HG03103 (cell line): ENCODE results near the gene KRTAP21-3.
"Not testable (repeated sequence)": the region's sequence is repeated elsewhere in the genome, so short reads cannot be mapped to it uniquely, and the experiment has no call there.

Experiments
- ATAC-seq: cut with Tn5 transposase; IDR thresholded peaks from one replicate; pipeline ENCODE4 v1.9.1; 2021; ENCODE audit warnings: low read depth; ENCODE audit not compliant: unreplicated experiment

Gene KRTAP21-3

GRCh38 chr21:30718239-30718909, at the start of gene KRTAP21-3:
Gene KRTAP21-3 (minus strand): TSS chr21:30718777. CDS start chr21:30718759, 18 bp downstream.
- no peak for ATAC-seq

- ATAC-seq, result no peak
These were observed 42.2 kb upstream of the KRTAP21-3 start for GRCh38 chr21:30760776-30761175.

DNA sequence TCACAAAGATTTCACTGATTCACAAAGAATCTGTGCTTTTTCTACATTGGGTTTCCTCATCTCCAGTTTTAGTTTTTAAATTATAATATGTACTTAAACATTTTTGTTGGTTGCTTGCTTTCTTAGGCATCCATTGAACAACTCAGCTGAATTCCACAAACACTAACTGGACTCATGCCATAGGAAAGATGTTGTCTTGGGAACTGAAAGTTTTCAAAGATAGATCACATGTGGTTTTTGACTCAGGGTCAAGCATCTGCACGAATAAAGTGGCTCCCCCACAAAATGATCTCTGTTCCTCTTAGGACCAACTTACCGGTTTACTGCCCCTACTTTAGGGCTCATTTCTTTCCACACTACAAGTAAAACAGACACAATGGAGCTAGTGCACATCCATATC, 39.7 kb upstream of the KRTAP21-3 start:
- no peak for ATAC-seq

DNA sequence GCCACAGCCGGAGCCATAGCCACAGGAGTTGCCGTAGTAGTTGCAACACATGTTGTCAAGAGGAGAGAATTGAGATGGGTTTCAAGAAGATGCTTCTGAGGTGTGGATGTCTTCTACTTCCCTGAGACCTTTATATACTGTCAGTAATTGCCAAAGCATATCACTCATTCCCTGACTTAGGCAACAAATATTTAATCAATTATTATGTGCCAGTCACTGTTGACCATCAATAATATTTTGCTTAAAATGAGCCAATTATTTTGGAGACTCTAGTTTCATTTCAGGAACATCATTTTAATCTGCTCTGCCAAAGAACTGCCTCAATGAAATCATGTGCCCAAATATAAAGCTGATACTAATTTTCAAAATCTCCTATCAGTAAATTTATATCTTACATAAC, 36.8 kb upstream of the KRTAP21-3 start, which contains the start of gene KRTAP21-1:
Gene KRTAP21-1, minus strand, starts transcription at position 101 of the 400 bp plus-strand sequence. Its CDS starts 50 bp downstream, at position 51.
- ATAC-seq, result not testable (repeated sequence)

DNA sequence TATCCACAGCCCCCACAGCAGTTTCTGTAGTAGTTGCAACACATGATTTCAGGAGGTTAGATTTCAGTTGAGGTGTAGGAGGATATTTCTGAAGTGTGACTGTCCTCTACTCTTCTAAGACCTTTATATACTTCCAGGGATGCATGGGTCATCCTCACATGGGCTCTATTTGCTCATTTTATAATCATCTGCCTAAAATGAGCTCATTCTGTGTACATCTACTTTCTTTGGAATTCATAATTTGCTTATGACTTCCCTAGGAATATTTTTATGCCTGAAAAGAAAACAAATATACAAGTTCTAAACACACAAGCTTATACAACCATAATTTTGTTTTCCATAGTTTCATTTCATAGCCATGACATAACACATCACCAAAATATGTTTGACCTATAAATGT, 28.6 kb upstream of the KRTAP21-3 start, which contains the start of gene KRTAP21-2:
Gene KRTAP21-2, minus strand, starts transcription at position 101 of the 400 bp plus-strand sequence. Its CDS starts 57 bp downstream, at position 44.
- ATAC-seq, result no peak

DNA sequence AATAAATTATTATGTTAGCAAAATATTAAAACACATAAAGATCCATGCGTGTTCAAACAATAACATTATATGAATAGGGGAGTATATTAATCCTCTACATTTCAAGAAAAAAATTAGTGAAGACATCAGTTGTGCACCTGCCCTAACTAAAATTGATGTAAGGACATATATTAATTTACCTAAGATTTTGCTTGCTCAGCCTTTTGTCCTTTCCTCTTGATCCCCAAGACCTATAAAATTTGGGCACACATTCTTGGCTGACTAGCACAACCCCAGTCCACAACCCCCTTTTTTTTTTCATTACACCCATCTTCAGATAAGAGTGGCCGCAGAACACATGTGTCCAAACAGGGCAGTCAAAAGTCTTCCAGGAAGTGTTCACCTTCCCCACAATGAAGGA, 21.9 kb upstream of the KRTAP21-3 start:
- no peak for ATAC-seq

DNA sequence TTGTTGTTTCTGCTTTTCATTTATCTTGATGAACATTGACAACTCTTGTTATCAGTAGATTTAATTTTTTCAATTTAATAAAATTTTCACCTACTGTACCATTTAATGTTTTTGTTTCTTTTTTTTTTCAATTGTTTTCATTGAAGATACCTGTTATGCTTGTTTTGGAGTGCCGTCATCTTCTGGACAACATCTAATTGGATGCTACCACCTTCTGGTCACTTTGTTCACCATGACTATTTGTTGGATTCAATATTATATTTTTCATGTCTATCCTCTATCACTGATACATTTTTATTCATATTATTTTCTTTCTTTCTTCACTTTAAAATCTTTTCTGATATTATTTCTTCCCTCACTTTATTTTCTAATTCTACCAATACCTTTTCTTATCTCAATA, 14.4 kb upstream of the KRTAP21-3 start:
- ATAC-seq, result no peak

DNA sequence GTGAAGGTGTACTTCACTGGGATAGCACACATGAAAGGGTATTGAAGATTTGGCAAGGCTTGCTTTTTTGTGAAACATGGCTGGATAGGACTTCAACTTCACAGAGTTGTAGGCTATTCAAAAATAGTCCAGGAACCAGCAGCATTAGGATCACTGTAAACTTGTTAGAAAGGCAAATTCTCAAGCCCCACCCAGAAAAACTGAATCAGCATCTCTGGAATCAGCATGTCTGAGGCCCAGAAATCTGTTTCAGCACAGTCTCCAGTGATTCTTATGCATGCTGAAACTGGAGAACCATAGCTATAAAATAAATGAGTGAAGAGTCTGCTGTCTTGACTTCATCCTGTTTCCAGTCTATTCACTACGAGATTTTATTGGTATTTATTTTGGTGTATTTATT, 8.1 kb upstream of the KRTAP21-3 start:
- ATAC-seq, result no peak

- ATAC-seq, result no peak
These were observed 824 bp upstream of the KRTAP21-3 start for GRCh38 chr21:30719401-30719800.

DNA sequence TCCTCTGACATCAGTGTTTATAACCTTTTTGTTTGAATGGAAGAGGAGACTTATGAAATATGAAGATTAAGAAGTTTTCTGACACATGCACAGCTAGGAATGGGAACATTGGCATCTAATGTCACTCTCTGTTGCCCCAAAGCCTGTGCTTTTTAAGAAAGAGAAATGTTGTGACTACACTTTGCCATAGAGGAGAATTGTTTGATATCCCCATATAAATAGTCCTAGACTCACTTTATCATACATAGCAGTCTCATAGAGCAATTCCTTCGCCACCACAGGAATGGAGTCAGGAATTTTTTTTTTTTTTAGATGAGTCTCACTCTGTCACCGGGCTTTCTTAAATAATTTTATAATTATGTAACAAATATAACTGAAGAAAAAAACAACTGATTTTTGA, 1.5 kb downstream of the KRTAP21-3 start:
- no peak for ATAC-seq

GRCh38 chr21:30714946-30715345, 3.6 kb downstream of the KRTAP21-3 start:
- no peak for ATAC-seq

DNA sequence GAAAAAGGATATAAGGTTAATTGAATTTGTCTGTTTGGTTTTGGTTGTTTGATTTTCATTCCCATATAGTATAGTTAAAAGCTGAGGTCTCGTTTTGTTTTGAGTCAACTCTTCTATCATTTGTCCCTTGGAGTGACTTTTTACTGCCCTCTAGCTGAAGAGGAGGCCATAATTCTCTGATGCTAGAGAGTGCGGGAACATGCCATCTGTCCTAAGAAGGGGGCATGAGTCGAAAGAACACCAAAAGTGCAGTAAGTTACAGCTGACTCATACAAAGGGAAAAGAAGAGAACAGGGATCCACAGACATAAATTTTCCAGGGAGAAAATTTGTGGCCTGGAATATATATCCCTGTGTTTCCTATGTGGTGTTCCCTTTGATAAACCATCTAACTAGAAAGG, 4.1 kb downstream of the KRTAP21-3 start:
- no peak for ATAC-seq

GRCh38 chr21:30713766-30714165, 4.8 kb downstream of the KRTAP21-3 start:
- no peak for ATAC-seq

DNA sequence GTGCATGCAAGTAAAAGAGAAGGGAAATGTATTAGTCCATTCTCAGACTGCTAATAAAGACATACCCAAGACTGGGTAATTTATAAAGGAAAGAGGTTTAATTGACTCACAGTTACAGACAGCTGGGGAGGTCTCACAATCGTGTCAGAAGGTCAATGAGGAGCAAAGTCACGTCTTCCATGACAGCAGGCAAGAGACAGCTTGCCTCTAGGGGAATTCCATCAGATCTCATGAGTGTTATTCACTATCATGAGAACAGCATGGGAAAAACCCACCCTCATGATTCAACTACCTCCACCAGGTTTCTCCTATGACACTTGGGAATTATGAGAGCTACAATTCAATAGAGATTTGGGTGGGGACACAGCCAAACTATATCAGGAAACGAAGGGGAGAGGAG, 8.1 kb downstream of the KRTAP21-3 start:
- no peak for ATAC-seq

- no peak for ATAC-seq
These were observed 11.2 kb downstream of the KRTAP21-3 start for GRCh38 chr21:30707409-30707808.

- no peak for ATAC-seq
These were observed 22.6 kb downstream of the KRTAP21-3 start for GRCh38 chr21:30695956-30696355.

DNA sequence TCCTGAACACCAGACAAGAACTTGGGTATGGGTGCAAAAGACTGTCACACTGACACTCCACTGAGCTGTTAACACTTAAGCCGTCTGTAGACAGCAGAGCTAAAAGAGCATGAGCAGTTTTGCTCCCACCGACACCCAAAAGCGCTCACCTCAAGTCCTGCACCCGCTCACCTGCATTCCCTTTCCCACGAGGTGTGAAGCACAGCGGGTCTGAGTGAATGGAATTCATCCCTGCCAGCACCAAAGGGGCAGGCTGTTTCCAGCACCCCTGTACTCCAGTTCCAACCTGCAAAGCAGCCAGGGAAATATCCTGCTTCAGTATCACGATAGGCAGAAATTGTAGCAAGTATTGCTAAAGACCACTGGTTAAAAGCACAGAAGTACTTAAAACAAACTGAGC, 28.8 kb downstream of the KRTAP21-3 start:
- no peak for ATAC-seq

GRCh38 chr21:30684506-30684905, 34.1 kb downstream of the KRTAP21-3 start:
- no peak for ATAC-seq

GRCh38 chr21:30680586-30680985, 38.0 kb downstream of the KRTAP21-3 start:
- ATAC-seq, result no peak

GRCh38 chr21:30676737-30677136, 41.8 kb downstream of the KRTAP21-3 start:
- no peak for ATAC-seq

DNA sequence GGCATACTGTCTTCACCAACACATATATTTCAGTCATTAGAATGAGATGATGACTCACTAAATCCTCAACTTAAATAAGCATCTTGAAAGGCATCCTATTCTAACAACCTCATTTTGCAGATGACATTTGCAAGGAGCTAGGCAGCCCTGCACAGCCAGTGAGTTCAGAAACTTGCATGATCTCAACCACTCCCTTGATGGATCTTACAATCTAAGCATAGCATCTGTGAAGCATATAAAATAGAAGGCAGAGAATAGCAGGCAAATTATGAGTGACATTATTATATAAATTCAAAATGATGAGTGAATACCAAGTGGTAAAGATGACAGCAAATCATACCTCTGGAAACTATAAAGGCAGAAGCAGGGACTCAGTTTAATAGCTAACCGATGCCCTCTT, 44.3 kb downstream of the KRTAP21-3 start:
- ATAC-seq, result no peak

- no peak for ATAC-seq
These were observed 45.5 kb downstream of the KRTAP21-3 start for GRCh38 chr21:30672985-30673650.
